MM.1S (cell line): ENCODE results near the gene STARD9.

Source experiments
- EZH2 ChIP-seq: fragments of 300-600 bp; sonication (generic); optimal IDR thresholded peaks from 2 replicates; pipeline ENCODE3; 2017; ENCODE audit warnings: low read depth, mild to moderate bottlenecking, antibody characterized with exemption, low read length, mixed read lengths
- EZH2phosphoT487 ChIP-seq: fragments of 300-600 bp; sonication (generic); IDR thresholded peaks from 2 replicates; pipeline ENCODE4 v1.6.1; 2018; ENCODE audit warnings: antibody characterized with exemption, low read length
- TF ChIP-seq, protein P1 (sequence below): fragments of 300-600 bp; sonication (generic); IDR thresholded peaks from 2 replicates; pipeline ENCODE4 v1.5.1; 2016; ENCODE audit warnings: antibody characterized with exemption, low read length, mixed read lengths

DNA sequence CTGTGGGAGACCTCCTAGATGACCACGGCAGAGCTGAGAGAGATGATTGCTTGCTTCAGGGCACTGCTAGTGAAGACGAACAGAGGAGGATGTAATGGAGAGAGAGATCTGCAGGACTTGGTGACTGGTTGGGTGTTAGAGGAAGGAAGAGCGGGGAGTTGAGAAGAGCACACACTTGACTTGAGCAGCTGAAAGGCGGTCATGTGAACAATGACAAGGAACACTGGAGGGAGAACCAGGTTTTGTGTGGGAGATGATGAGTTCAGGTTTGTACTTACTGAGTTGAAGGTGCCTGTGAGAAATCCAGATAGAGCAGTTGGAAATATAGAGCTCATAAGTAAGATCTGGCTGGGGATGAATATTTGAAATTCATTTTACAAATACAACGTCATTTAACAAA, 121.2 kb downstream of the STARD9 start:
- TF ChIP-seq, protein P1, sequence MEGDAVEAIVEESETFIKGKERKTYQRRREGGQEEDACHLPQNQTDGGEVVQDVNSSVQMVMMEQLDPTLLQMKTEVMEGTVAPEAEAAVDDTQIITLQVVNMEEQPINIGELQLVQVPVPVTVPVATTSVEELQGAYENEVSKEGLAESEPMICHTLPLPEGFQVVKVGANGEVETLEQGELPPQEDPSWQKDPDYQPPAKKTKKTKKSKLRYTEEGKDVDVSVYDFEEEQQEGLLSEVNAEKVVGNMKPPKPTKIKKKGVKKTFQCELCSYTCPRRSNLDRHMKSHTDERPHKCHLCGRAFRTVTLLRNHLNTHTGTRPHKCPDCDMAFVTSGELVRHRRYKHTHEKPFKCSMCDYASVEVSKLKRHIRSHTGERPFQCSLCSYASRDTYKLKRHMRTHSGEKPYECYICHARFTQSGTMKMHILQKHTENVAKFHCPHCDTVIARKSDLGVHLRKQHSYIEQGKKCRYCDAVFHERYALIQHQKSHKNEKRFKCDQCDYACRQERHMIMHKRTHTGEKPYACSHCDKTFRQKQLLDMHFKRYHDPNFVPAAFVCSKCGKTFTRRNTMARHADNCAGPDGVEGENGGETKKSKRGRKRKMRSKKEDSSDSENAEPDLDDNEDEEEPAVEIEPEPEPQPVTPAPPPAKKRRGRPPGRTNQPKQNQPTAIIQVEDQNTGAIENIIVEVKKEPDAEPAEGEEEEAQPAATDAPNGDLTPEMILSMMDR = no peak
- TF ChIP-seq EZH2 (no peak), EZH2phosphoT487 (no peak)
